ENCODE data around the gene PRAC2.

The PRAC2 gene

GRCh38 chr17:48773245-48773644 lies 50.3 kb downstream of the PRAC2 start:
- Histone ChIP-seq H3F3A (ENCODE audit: insufficient read depth, low read length) (no peaks in the 10 kb centered on the region), H3K4me3 (ENCODE audit: low read depth, low read length, poor library complexity, severe bottlenecking) (no peak overlapping the region), H3K9me2 (ENCODE audit: low read depth, low read length) (no peaks in the 10 kb centered on the region), H3K79me2 (ENCODE audit: insufficient read depth, low read length) (no peaks in the 10 kb centered on the region), H3K4me1 (ENCODE audit: insufficient read depth, low read length, severe bottlenecking) (no peaks in the 10 kb centered on the region), H3K27me3 (ENCODE audit: insufficient read depth, low read length) (no peaks in the 10 kb centered on the region), H3K9ac (ENCODE audit: low read length) (no peak overlapping the region), H4K20me1 (ENCODE audit: insufficient read depth, low read length) (no peaks in the 10 kb centered on the region), H3K4me2 (ENCODE audit: low read length) (no peak overlapping the region), H2AFZ (ENCODE audit: low read length) (no peak overlapping the region), H3K36me3 (ENCODE audit: insufficient read depth, low read length) (no peaks in the 10 kb centered on the region), H3K27ac (ENCODE audit: low read depth, low read length, poor library complexity, severe bottlenecking) (no peak overlapping the region), H3K9me3 (ENCODE audit: low read length) (no peaks in the 10 kb centered on the region)
- TF ChIP-seq EZH2 (IDR thresholded peaks at IDR 0.05; ENCODE audit: borderline replicate concordance, low read length) = no peak
- TF ChIP-seq CTCF (IDR thresholded peaks at IDR 0.05; ENCODE audit: low read length) = no peak

All from OCI-LY1 (cell line).